HG02678 (cell line): ENCODE results near the gene GJB3.
"Not testable (repeated sequence)": the region's sequence is repeated elsewhere in the genome, so short reads cannot be mapped to it uniquely, and the experiment has no call there.

ENCODE experiments used
- ATAC-seq: cut with Tn5 transposase; IDR thresholded peaks from one replicate; pipeline ENCODE4 v1.9.1; 2021; ENCODE audit warnings: mild to moderate bottlenecking, moderate library complexity; ENCODE audit not compliant: unreplicated experiment

Gene GJB3

GRCh38 chr1:34759503-34760357 is 21.3 kb upstream of the GJB3 start, which contains the start of gene GJB4:
TSS of gene GJB4 (plus strand) at chr1:34759740. CDS start at chr1:34761255, 1,515 bp downstream.
- ATAC-seq: no peak

GRCh38 chr1:34761176-34761761 is 19.7 kb upstream of the GJB3 start:
- no peak for ATAC-seq

- ATAC-seq: no peak
Measured at GRCh38 chr1:34761776-34762307, 19.2 kb upstream of the GJB3 start.

GRCh38 chr1:34762474-34763141 is 18.4 kb upstream of the GJB3 start:
- no peak for ATAC-seq

- no peak for ATAC-seq
Measured at GRCh38 chr1:34763142-34763781, 17.8 kb upstream of the GJB3 start.

GRCh38 chr1:34768856-34769255 is 12.2 kb upstream of the GJB3 start:
- no peak for ATAC-seq

GRCh38 chr1:34770891-34771504 is 10.0 kb upstream of the GJB3 start:
- ATAC-seq: no peak

- no peak for ATAC-seq
Measured at GRCh38 chr1:34771573-34772371, 9.2 kb upstream of the GJB3 start.

- ATAC-seq: not testable (repeated sequence)
Measured at GRCh38 chr1:34773114-34773513, 7.9 kb upstream of the GJB3 start.

GRCh38 chr1:34774957-34775356 is 6.1 kb upstream of the GJB3 start:
- ATAC-seq: no peak

- no peak for ATAC-seq
Measured at GRCh38 chr1:34776911-34777310, 4.1 kb upstream of the GJB3 start.

- no peak for ATAC-seq
Measured at GRCh38 chr1:34777519-34778321, 3.3 kb upstream of the GJB3 start.

GRCh38 chr1:34778381-34778780 is 2.6 kb upstream of the GJB3 start:
- ATAC-seq: no peak

GRCh38 chr1:34779005-34779404 is 2.0 kb upstream of the GJB3 start:
- ATAC-seq: no peak

GRCh38 chr1:34779526-34779925 is 1.5 kb upstream of the GJB3 start:
- ATAC-seq: no peak

- ATAC-seq: no peak
Measured at GRCh38 chr1:34779962-34780361, 1.1 kb upstream of the GJB3 start.

- ATAC-seq: no peak
Measured at GRCh38 chr1:34780528-34780927, 486 bp upstream of the GJB3 start.

GRCh38 chr1:34781844-34782391 is 904 bp downstream of the GJB3 start:
- ATAC-seq: no peak

- no peak for ATAC-seq
Measured at GRCh38 chr1:34784751-34785221, 3.8 kb downstream of the GJB3 start.
